Measurements from ENCODE around the gene P2RY11.

The P2RY11 gene

DNA sequence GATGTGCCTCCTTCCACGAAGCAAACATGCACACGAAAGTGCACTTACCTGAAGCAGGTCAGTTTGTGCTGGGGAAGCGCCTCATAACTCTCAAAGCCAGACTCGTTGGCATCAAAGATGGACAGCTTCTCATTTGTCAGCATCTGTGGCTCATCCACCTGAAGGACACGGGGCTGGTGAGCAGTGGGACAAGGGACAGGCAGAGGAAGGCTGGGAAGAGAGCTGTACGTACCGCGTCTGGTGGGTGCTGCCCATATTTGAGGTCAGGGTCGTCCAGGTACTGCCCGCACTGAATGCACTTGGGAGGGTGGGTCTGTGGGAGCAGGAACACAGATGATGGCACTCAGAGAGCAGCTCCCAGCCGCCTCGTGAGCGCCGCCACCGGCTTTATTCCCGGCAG is 48.1 kb downstream of the P2RY11 start:
- TF ChIP-seq, protein P1, sequence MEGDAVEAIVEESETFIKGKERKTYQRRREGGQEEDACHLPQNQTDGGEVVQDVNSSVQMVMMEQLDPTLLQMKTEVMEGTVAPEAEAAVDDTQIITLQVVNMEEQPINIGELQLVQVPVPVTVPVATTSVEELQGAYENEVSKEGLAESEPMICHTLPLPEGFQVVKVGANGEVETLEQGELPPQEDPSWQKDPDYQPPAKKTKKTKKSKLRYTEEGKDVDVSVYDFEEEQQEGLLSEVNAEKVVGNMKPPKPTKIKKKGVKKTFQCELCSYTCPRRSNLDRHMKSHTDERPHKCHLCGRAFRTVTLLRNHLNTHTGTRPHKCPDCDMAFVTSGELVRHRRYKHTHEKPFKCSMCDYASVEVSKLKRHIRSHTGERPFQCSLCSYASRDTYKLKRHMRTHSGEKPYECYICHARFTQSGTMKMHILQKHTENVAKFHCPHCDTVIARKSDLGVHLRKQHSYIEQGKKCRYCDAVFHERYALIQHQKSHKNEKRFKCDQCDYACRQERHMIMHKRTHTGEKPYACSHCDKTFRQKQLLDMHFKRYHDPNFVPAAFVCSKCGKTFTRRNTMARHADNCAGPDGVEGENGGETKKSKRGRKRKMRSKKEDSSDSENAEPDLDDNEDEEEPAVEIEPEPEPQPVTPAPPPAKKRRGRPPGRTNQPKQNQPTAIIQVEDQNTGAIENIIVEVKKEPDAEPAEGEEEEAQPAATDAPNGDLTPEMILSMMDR (conservative IDR thresholded peaks at IDR 0.05; ENCODE audit: low read depth) = no peak
- ChIA-PET POLR2A (ENCODE audit: low non-redundant PET) (no interaction called here), CTCF (no interaction called here)
- DNase-seq (ENCODE audit: low spot score) = no peak
- no peak overlapping the region for H3K27ac ChIP-seq

DNA sequence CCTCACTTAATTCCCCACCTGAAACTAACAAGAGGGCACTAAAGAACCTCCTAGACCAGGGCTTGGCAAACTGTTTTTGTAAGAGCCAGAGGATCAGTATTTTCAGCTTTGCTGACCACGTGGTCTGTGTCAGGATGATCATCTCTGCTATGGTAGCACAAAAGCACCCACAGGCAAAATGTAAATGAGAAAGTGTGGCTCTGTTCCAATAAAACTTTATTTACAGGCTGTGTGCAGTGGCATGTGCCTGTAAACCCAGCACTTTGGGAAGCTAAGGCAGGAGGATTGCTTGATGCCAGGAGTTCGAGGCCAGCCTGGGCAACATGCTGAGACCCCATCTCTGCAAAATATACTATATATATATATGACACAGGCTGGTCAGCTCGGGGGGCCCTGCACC is 52.0 kb downstream of the P2RY11 start:
- CTCF ChIA-PET = no interaction called here

More for the DNA sequence above, 52.0 kb downstream of the P2RY11 start:
- POLR2A ChIA-PET (ENCODE audit: low non-redundant PET) = no interaction called here
- no peak for DNase-seq (ENCODE audit: low spot score)
- peak overlapping the region; percentile 41 for H3K27ac ChIP-seq
- TF ChIP-seq, protein P1 (conservative IDR thresholded peaks at IDR 0.05; ENCODE audit: low read depth) = no peak

Measured in RWPE1 (cell line).